Mesodermal cell (in vitro differentiated cells): Measurements from ENCODE around the gene FRMD1.
A peak's percentile ranks its signal among the peaks of the same experiment; 100 is the strongest.

Experiments
- H3K27ac ChIP-seq: 2 replicates; pipeline ENCODE4 v1.7.0; 2013; ENCODE audit warnings: mild to moderate bottlenecking, low read depth, low read length, moderate library complexity; ENCODE audit not compliant: severe bottlenecking
- H3K36me3 ChIP-seq: 2 replicates; pipeline ENCODE4 v1.7.1; 2013; ENCODE audit warnings: mild to moderate bottlenecking, low read length, moderate library complexity; ENCODE audit not compliant: control insufficient read depth, insufficient read depth
- H3K4me1 ChIP-seq: one replicate; pipeline ENCODE4 v1.7.1; 2013; ENCODE audit warnings: mild to moderate bottlenecking, low read length; ENCODE audit not compliant: insufficient read depth, control insufficient read depth, poor library complexity, severe bottlenecking
- H3K4me3 ChIP-seq: 2 replicates; pipeline ENCODE4 v1.7.0; 2013; ENCODE audit warnings: low read length, control low read depth, mild to moderate bottlenecking; ENCODE audit not compliant: insufficient read depth, poor library complexity, severe bottlenecking; ENCODE audit errors: extremely low read depth
- H3K9me3 ChIP-seq: 2 replicates; pipeline ENCODE4 v1.7.1; 2013; ENCODE audit warnings: mild to moderate bottlenecking, low read length, moderate library complexity; ENCODE audit not compliant: control insufficient read depth
- WGBS, 2 experiments: methylation state at CpG; one replicate each; pipeline ENCODE4 v1.1.5; 2013; ENCODE audit warnings: missing lambda C conversion rate in 2 of 2; ENCODE audit not compliant: insufficient coverage in 2 of 2; 5-methylcytosine and 5-hydroxymethylcytosine counted together

FRMD1 gene

DNA sequence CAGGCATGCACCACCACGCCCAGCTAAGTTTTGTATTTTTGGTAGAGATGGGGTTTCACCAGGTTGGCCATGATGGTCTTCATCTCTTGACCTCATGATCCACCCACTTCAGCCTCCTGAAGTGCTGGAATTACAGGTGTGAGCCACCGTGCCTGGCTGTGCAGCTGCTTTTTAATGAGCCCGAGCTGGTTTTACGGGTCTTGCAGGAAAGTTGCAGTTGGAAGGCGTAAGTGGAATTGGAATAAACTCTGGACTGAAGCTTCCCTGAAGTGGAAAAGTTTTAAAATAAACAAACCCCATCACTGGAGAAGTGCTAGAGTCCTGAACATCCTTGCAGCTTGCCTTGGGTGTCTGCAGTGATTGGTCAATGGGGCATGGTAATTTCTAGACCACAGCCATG, 41.2 kb downstream of the FRMD1 start:
- Histone ChIP-seq H3K27ac (no peak overlapping the region), H3K4me1 (peaks cover 20% of the 10 kb centered on the region), H3K36me3 (no peaks in the 10 kb centered on the region), H3K9me3 (peaks cover 51% of the 10 kb centered on the region), H3K4me3 (no peak overlapping the region)
- 94 to 100% methylated on average over 3 of the region's 5 CpGs for WGBS, 2 experiments

DNA sequence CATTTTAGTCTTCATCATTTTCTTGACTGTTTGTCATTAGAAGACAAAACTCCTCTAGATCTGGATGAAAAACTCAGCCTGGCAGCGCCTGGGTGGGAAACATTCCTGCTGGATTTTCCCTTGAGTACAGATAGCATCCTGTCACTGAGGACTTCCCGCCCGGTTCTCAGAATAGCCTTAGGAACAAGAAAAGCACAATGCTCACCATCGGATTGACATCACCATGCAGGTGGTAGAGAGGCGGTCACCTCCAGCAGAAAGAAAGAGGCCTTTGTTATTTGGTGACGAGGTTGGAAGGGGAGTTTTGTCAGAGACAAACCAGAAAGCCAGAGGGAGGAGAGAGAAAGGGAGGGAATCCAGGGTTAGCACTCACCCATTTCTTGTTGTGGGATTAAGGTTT, 41.8 kb downstream of the FRMD1 start:
- H3K27ac ChIP-seq: no peak overlapping the region
- 81 to 83% methylated on average over 5 to 6 of the region's 6 CpGs for WGBS, 2 experiments

DNA sequence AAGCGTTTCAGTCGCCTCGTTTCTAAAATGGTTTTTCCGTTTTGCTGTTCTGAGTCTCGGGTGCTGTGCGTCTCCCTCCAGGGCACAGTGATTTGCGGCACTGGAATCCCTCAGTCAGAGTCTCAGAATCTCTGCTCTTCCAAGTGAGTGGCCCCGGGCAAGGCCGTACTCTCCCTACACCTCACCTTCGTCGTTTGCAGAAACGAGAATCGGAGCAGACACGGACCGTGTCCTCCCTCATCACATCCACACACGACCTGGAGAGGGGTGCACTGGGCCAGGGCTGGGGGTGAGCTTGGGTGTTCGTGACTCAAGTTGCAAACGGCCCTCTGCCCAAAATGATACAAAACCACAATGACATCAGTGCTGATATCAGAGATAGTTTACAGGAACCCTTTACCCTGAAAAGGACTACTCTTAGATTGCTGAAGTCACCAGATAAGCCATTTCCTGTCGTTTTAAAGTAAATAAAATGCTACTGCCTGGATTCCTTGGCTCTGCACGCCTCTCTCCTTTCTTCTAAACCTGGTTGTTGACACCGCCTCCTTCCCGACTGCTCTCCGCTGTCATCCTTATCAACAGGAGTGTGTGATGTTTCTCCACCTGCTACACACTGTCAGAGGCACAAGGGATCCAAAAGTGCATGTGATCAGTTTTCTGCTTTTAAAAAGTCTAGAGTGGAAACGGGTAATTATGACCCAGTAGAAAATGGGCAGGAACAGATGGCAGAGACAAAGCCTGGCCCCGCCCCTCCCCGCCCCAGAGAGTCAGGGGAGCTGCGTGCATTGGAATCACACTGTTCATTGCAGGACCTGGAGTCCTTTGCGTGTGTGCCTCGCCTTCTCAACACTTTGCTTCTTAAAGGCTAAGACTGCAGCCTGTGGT, 43.1 kb downstream of the FRMD1 start:
- Histone ChIP-seq H3K4me1 (peaks cover 38% of the 10 kb centered on the region), H3K36me3 (no peaks in the 10 kb centered on the region), H3K27ac (peak overlapping the region; percentile 92), H3K4me3 (peak overlapping the region; percentile 27), H3K9me3 (peaks cover 43% of the 10 kb centered on the region)
- WGBS, 2 experiments: 38 to 48% methylated on average over 18 to 20 of the region's 29 CpGs

More for the DNA sequence above, 41.8 kb downstream of the FRMD1 start:
- H3K4me1 ChIP-seq: peaks cover 25% of the 10 kb centered on the region
- H3K36me3 ChIP-seq: no peaks in the 10 kb centered on the region
- H3K4me3 ChIP-seq: no peak overlapping the region
- peaks cover 51% of the 10 kb centered on the region for H3K9me3 ChIP-seq

DNA sequence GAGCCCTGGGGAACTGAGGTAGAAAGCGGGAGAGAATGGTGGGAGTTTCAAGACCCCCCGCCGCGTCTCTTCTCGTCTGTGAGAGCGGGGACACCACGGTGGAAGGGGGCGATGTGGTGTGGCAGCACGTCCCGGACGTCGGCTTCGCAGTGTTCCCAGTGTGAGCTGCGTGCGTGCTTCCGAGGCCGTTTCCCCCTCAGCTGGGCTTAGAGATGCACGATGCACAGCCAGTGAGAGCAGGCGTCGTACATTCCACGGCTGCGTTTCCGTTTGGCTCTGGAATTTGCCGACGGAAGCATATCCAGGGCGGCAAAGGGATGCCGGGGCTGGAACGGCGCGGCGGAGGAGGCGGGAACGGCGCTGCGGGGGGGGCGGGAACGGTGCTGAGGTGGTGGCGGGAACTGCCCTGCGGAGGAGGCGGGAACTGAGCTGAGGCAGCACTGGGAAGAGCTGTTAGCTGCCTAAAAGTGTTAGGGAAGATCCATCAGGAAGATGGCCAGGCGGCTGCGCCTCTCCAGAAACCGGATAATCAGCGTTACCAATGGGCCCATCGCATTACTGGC, 43.8 kb downstream of the FRMD1 start:
- Histone ChIP-seq H3K9me3 (peaks cover 36% of the 10 kb centered on the region), H3K36me3 (no peaks in the 10 kb centered on the region), H3K4me3 (peak overlapping the region; percentile 27), H3K4me1 (peaks cover 46% of the 10 kb centered on the region), H3K27ac (peak overlapping the region; percentile 92)
- 17 to 18% methylated on average over 31 to 32 of the region's 45 CpGs for WGBS, 2 experiments

DNA sequence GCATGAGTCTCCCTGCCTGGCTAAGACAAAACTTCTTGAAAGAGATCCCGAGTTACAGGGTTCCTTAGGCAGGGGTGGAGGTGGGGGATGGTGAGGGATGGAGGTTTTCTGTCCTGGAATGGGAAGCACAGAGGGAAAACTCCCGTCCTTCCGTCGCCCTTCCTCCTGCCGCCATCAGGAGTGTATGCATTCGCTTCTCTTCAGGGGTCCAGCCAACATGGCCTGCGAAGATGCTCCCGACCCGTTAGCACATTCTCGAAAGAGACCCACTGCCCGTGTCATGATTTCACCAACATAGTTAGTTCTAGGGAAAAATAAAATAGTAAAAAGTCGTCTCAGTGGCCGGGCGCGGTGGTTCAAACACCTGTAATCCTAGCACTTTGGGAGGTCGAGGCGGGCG, 44.5 kb downstream of the FRMD1 start:
- H3K27ac ChIP-seq: no peak overlapping the region
- H3K36me3 ChIP-seq: no peaks in the 10 kb centered on the region
- peaks cover 48% of the 10 kb centered on the region for H3K4me1 ChIP-seq
- WGBS, 2 experiments: 85% methylated on average over 12 to 15 of the region's 18 CpGs
- H3K4me3 ChIP-seq: no peak overlapping the region
- peaks cover 29% of the 10 kb centered on the region for H3K9me3 ChIP-seq

DNA sequence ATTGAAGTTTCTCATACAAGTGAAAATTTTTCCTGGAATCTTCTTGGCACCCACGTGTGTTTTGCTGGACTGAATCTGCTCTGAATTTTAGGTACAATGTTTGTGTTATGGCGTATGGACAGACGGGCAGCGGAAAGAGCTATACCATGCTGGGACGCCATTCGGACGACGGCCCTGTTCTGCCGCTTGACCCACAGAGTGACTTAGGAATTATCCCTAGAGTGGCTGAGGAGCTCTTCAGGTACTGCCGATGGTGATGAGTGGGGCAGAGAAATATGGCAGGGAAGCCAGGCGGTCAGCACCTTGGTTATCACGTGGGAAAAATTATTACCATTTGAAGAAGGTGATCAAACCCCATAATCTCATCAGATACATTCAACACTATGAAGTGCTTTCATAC, 45.2 kb downstream of the FRMD1 start:
- Histone ChIP-seq H3K4me3 (no peak overlapping the region), H3K9me3 (peaks cover 24% of the 10 kb centered on the region), H3K36me3 (no peaks in the 10 kb centered on the region), H3K4me1 (peaks cover 51% of the 10 kb centered on the region), H3K27ac (no peak overlapping the region)
- 98 to 99% methylated on average over 9 to 10 of the region's 12 CpGs for WGBS, 2 experiments

DNA sequence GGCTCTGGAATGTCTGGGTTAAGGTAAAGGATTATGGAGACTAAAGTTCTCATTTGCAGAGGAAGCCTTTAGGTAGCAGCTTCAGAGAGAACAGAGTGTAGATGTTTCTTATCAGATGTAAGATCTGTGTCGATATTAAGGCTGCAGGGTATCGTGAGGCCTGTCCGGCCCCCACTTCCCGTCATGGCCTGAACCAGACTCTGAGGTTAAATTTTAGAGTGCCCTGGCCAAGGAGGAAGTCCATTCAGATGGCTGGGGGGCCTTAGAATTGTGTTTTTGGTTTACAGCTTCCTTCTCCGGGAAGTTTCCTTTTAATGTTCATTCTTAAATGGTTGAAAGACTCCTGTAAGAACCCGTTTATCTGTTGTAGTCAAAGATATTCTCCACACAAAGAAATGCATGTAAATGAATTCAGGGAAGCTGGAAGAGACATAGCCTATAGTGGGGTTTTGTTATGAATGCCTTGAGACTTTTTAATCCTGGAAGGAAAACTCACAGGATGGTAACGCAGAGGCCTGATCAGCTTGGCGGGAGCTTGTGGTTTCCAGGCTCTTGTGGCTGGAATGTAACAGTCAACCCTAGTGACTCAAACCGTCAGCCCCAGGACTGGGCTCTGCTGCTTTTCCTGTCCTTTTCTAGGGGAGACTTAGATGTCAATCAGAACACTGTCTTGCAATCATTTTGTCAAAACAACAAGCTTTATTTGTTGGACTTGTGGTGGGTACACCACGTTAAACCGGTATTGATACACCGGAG, 46.8 kb downstream of the FRMD1 start:
- WGBS, 2 experiments: 64 to 73% methylated on average over 9 to 10 of the region's 12 CpGs
- Histone ChIP-seq H3K4me1 (peaks cover 50% of the 10 kb centered on the region), H3K27ac (peak overlapping the region; percentile 77), H3K36me3 (no peaks in the 10 kb centered on the region), H3K4me3 (no peak overlapping the region), H3K9me3 (peaks cover 8% of the 10 kb centered on the region)

DNA sequence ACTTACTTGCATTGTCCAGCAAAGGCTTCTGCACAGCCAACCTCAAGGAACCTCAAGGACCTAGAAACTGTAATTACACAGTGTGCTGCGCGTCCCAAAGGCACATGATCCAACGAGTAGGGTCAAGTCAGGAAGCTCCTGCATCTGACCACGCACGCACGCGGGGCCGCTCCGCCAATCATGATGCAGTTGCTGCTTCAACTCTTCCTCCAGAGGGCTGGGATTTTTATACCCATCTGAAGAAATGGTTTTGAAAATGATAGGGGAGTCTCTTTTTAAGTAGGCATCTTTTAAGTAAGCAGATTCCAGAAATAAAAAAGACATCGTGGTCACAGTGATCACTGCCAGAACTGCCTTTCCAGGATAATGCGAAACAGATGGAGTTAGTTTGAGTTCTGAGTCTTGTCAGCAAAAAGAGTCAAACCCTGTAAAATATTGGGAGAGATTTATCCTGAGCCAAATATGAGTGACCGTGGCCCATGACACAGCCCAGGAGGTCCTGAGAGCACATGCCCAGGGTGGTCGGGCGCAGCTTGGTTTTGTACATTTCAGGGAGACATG, 47.5 kb downstream of the FRMD1 start:
- 96 to 97% methylated on average over 6 to 14 of the region's 14 CpGs for WGBS, 2 experiments
- peaks cover 45% of the 10 kb centered on the region for H3K4me1 ChIP-seq
- H3K4me3 ChIP-seq: no peak overlapping the region
- no peaks in the 10 kb centered on the region for H3K36me3 ChIP-seq
- peaks cover 7% of the 10 kb centered on the region for H3K9me3 ChIP-seq
- peak overlapping the region; percentile 77 for H3K27ac ChIP-seq

DNA sequence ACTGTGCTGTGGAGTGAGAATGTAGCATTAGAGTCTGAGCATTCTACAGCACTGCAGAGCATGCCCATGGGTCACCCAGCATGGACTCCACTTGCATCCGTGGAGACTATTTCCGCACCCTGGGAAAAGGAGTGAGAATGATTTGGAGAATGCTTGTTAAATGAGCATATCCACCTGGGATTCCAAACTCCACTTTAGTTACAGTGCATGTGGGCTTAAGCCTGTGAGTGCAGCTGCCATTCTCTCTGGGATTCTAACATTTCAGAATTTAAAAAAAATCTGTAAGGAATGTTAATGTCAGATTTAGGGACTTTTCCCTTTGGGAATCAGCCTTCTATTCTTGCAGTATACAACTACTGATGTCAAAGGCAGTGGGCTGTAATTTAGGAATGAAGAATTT, 48.1 kb downstream of the FRMD1 start:
- 75 to 83% methylated on average over 1 to 2 of the region's 2 CpGs for WGBS, 2 experiments
- H3K9me3 ChIP-seq: peaks cover 7% of the 10 kb centered on the region

DNA sequence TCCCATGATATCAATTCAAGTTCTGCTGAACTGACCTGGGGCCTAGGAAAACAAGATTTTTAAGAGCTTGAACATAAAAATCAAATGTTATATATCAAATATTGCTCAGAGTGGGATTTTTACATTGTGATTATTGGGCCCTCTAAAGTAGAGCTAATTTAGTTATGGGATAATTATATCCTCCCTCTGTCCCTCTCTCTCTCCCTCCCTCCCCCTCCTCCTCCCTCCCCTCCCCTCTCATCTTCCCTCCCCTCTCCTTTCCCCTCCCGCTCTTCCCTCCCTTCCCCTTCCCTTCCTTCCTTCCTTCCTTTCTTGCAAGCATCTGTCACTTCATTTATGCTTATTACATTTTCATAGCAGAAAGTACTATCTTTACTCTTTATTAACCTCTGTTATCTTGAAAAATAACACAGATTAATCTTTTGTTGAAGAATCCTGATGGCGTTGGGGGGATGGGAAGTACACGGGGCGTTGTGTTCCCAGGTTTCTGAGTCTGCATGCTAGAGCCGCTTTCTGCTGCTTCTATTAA, 48.7 kb downstream of the FRMD1 start:
- 26% methylated on average over 3 of the region's 5 CpGs; no CpG with 5 or more reads in 1 of the 2 experiments for WGBS, 2 experiments
- H3K4me3 ChIP-seq: no peak overlapping the region
- no peak overlapping the region for H3K27ac ChIP-seq
- no peaks in the 10 kb centered on the region for H3K36me3 ChIP-seq
- peaks cover 7% of the 10 kb centered on the region for H3K9me3 ChIP-seq
- H3K4me1 ChIP-seq: peaks cover 37% of the 10 kb centered on the region

More for the DNA sequence above, 48.1 kb downstream of the FRMD1 start:
- H3K4me1 ChIP-seq: peaks cover 39% of the 10 kb centered on the region
- H3K36me3 ChIP-seq: no peaks in the 10 kb centered on the region
- no peak overlapping the region for H3K4me3 ChIP-seq
- H3K27ac ChIP-seq: no peak overlapping the region
